ENCODE results near the gene ZSWIM3. TPM values are rescaled to one million over a fixed set of nuclear protein-coding genes. Genes with fewer than 3 reads are reported as not detected.

ZSWIM3 gene
- total RNA-seq, 1 donor from 2014 or later: 3.7 TPM

DNA sequence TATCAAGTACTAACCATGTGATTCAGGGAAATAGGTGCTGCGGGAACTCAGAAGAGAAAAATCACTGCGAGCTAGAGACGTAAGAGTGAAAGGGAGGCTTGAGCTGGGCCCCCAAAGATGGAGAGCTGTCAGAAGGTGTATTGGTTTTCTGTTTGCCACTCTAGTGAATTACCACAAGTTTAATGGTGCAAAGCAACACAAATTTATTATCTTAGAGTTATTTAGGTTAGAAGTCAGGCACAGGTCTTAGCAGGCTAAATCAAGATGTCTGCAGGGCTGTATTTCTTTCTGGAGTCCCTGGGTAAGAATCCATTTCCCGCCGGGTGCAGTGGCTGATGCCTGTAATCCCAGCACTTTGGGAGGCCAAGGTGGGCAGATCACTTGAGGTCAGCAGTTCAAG is 2.5 kb downstream of the ZSWIM3 start:
- no peaks in the 10 kb centered on the region for H3K27me3 ChIP-seq (ENCODE audit: control insufficient read depth, insufficient read depth, low read length)
- H3K4me3 ChIP-seq (ENCODE audit: low read depth, low read length): no peak overlapping the region
- DNase-seq (ENCODE audit: low read depth) (no peak), FAIRE-seq (no peak)
- TF ChIP-seq, protein P1, sequence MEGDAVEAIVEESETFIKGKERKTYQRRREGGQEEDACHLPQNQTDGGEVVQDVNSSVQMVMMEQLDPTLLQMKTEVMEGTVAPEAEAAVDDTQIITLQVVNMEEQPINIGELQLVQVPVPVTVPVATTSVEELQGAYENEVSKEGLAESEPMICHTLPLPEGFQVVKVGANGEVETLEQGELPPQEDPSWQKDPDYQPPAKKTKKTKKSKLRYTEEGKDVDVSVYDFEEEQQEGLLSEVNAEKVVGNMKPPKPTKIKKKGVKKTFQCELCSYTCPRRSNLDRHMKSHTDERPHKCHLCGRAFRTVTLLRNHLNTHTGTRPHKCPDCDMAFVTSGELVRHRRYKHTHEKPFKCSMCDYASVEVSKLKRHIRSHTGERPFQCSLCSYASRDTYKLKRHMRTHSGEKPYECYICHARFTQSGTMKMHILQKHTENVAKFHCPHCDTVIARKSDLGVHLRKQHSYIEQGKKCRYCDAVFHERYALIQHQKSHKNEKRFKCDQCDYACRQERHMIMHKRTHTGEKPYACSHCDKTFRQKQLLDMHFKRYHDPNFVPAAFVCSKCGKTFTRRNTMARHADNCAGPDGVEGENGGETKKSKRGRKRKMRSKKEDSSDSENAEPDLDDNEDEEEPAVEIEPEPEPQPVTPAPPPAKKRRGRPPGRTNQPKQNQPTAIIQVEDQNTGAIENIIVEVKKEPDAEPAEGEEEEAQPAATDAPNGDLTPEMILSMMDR (IDR thresholded peaks at IDR 0.05; ENCODE audit: insufficient read depth, low read length, severe bottlenecking): no peak
- no peaks in the 10 kb centered on the region for H3K36me3 ChIP-seq (ENCODE audit: control insufficient read depth, insufficient read depth, low read length)

DNA sequence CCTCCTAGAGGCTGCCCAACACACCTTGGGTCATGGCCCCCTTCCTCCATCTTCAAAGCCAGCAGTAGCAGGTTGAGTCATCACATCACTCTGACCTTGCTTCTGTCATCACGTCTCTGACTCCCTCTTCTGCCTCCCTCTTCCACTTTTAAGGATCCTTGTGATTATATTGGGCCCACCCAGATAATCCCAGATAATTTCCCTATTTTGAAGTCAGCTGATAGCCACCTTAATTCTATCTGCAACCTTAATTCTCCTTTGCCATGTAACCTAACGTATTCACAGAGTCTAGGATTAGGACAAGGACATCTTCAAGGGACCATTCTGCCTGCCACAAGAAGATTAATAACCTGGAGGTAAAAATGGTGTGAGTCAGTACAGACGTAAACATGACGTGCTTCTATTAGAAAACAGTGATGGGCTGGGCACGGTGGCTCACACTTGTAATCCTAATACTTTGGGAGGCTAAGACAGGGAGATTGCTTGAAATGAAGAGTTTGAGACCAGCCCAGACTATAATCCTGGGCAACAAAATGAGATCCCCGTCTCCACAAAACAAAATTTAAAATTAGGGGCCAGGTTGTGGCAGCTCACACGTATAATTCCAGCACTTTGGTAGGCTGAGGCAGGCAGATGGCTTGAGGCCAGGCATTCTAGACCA is 3.3 kb downstream of the ZSWIM3 start:
- Histone ChIP-seq H3K4me3 (ENCODE audit: low read depth, low read length) (no peak overlapping the region), H3K27me3 (ENCODE audit: control insufficient read depth, insufficient read depth, low read length) (no peaks in the 10 kb centered on the region), H3K36me3 (ENCODE audit: control insufficient read depth, insufficient read depth, low read length) (no peaks in the 10 kb centered on the region)
- no peak for FAIRE-seq
- TF ChIP-seq, protein P1 (IDR thresholded peaks at IDR 0.05; ENCODE audit: insufficient read depth, low read length, severe bottlenecking): no peak
- DNase-seq (ENCODE audit: low read depth): peak; percentile 20

DNA sequence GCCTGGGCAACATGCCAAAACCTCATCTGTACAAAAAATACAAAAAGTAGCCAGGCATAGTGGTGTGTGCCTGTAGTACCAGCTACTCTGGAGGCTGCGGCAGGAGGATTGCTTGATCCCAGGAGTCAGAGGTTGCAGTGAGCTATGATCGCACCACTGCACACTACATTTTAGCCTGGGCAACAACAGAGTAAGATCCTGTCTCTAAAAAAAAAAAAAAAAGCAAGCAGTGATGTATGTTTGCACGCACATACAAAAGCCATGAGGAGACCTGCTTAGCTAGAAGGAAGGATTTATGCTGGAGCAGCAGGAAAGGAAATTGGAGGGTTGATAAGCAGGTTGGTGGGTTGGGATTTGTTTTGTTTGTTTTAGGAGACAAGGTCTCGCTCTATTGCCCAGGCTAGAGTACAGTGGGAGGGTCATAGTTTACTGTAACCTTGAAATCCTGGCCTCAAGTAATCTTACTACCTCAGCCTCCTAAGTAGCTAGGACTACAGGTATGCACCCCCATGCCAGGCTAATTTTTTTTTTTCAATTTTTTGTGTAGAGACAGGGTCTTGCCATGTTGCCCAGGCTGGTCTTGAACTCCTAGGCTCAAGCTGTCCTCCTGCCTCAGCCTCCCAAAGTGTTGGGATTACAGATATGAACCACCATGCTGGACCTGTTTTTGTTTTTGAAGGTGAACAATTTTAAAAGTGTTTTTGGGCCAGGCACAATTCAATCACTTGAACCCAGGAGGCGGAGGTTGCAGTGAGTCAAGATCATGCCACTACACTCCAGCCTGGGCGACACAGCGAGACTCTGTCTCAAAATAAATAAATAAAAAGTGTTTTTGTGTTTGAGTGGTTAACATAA is 4.0 kb downstream of the ZSWIM3 start:
- FAIRE-seq: no peak
- no peak overlapping the region for H3K4me3 ChIP-seq (ENCODE audit: low read depth, low read length)
- H3K27me3 ChIP-seq (ENCODE audit: control insufficient read depth, insufficient read depth, low read length): no peaks in the 10 kb centered on the region
- no peaks in the 10 kb centered on the region for H3K36me3 ChIP-seq (ENCODE audit: control insufficient read depth, insufficient read depth, low read length)
- DNase-seq (ENCODE audit: low read depth): no peak
- TF ChIP-seq, protein P1 (IDR thresholded peaks at IDR 0.05; ENCODE audit: insufficient read depth, low read length, severe bottlenecking): no peak

DNA sequence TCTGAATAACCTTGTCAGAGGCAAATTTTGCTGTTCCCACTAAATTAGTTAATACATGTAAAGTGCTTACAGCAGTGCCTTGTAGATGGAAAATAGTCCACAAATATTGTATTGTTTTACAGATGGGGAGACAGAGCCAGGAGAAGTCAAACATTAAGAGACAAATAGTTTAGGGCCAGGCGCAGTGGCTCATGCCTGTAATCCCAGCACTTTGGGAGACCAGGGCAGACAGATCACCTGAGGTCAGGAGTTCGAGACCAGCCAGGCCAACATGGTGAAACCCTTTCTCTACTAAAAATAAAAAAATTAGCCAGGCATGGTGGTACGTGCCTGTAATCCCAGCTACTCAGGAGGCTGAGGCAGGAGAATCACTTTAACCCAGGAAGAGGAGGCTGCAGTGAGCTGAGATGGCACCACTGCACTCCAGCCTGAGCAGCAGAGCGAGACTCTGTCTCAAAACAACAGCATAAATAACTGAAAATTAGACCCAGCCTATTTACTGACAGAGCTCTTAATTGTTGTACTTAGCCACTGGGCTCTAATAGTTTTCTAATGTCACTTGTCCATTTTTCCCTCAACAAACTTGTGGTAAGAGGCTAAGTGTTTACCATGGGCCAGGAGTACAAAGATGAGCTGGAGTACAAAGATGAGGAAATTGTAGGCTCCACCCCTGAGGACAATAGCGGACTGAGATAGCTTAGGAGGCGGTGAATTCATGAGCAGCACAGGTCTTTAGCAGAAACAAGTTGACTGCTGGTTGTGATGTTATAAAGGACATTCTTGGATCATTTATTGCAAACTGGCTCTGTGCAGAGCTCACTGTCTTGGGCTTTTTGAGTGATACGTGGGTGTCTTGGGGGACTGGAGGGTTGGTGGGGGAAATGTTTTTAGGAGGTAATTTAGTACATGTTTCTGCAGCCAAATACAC is 6.4 kb downstream of the ZSWIM3 start:
- DNase-seq (ENCODE audit: low read depth): no peak
- no peak for FAIRE-seq
- TF ChIP-seq, protein P1 (IDR thresholded peaks at IDR 0.05; ENCODE audit: insufficient read depth, low read length, severe bottlenecking): no peak
- H3K36me3 ChIP-seq (ENCODE audit: control insufficient read depth, insufficient read depth, low read length): no peaks in the 10 kb centered on the region
- H3K27me3 ChIP-seq (ENCODE audit: control insufficient read depth, insufficient read depth, low read length): no peaks in the 10 kb centered on the region
- H3K4me3 ChIP-seq (ENCODE audit: low read depth, low read length): no peak overlapping the region

DNA sequence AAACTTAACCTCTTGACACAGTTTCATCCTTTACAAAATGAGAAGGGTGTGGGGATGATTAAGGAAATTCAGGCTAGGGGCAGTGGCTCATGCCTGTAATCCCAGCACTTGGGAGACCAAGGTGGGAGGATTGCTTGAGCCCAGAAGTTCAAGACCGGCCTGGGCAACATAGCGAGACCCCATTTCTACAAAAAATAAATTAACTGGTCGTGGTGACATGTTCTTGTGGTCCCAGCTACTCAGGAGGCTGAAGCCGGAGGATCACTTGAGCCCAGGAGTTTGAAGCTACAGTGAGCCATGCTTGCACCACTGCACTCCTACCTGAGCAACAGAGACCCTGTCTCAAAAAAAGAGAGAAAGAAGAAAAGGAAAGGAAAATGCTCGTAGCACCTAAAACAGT is 9.0 kb downstream of the ZSWIM3 start:
- no peak overlapping the region for H3K4me3 ChIP-seq (ENCODE audit: low read depth, low read length)
- FAIRE-seq (no peak), DNase-seq (ENCODE audit: low read depth) (no peak)
- H3K36me3 ChIP-seq (ENCODE audit: control insufficient read depth, insufficient read depth, low read length): no peaks in the 10 kb centered on the region
- TF ChIP-seq, protein P1 (IDR thresholded peaks at IDR 0.05; ENCODE audit: insufficient read depth, low read length, severe bottlenecking): no peak
- no peaks in the 10 kb centered on the region for H3K27me3 ChIP-seq (ENCODE audit: control insufficient read depth, insufficient read depth, low read length)
